ENCODE data around the gene AKR1B1.

- TF ChIP-seq POLR2A (IDR thresholded peaks at IDR 0.05; ENCODE audit: low read length) (no peak), GATA1 (IDR thresholded peaks at IDR 0.05; ENCODE audit: low read depth, low read length) (no peak)
Measured at GRCh38 chr7:134450294-134451000, 8.5 kb downstream of the AKR1B1 start.

Data from erythroblast (primary cell).